HG03354 (cell line): ENCODE data around the gene POLN.
"Not testable (repeated sequence)": the region's sequence is repeated elsewhere in the genome, so short reads cannot be mapped to it uniquely, and the experiment has no call there.

Source experiments
- ATAC-seq: cut with Tn5 transposase; IDR thresholded peaks from one replicate; pipeline ENCODE4 v1.9.1; 2021; ENCODE audit warnings: mild to moderate bottlenecking; ENCODE audit not compliant: unreplicated experiment, poor library complexity, severe bottlenecking

The POLN gene

GRCh38 chr4:2276581-2277325 is 34.8 kb upstream of the POLN start:
- no peak for ATAC-seq

- ATAC-seq: no peak
These were observed 33.8 kb upstream of the POLN start for GRCh38 chr4:2275546-2276251.

GRCh38 chr4:2275044-2275397 is 33.1 kb upstream of the POLN start:
- not testable (repeated sequence) for ATAC-seq

GRCh38 chr4:2274320-2275043 is 32.6 kb upstream of the POLN start:
- no peak for ATAC-seq

GRCh38 chr4:2273657-2274319 is 31.9 kb upstream of the POLN start:
- no peak for ATAC-seq

- no peak for ATAC-seq
These were observed 31.3 kb upstream of the POLN start for GRCh38 chr4:2273221-2273620.

- no peak for ATAC-seq
These were observed 30.9 kb upstream of the POLN start for GRCh38 chr4:2272828-2273120.

- ATAC-seq: no peak
These were observed 30.3 kb upstream of the POLN start for GRCh38 chr4:2272026-2272827.

- no peak for ATAC-seq
These were observed 29.5 kb upstream of the POLN start for GRCh38 chr4:2271279-2272025.

GRCh38 chr4:2270341-2271165 is 28.6 kb upstream of the POLN start:
- ATAC-seq: no peak

- no peak for ATAC-seq
These were observed 27.8 kb upstream of the POLN start for GRCh38 chr4:2269618-2270163.

GRCh38 chr4:2269206-2269531 is 27.2 kb upstream of the POLN start:
- no peak for ATAC-seq

- ATAC-seq: no peak
These were observed 26.7 kb upstream of the POLN start for GRCh38 chr4:2268357-2269205.

GRCh38 chr4:2267841-2268240 is 25.9 kb upstream of the POLN start:
- no peak for ATAC-seq

GRCh38 chr4:2267320-2267811 is 25.4 kb upstream of the POLN start:
- no peak for ATAC-seq

- ATAC-seq: no peak
These were observed 24.9 kb upstream of the POLN start for GRCh38 chr4:2266821-2267220.

- no peak for ATAC-seq
These were observed 24.3 kb upstream of the POLN start for GRCh38 chr4:2266181-2266580.
